Upper lobe of right lung (tissue), 1 donor: ENCODE data around the gene NT5C. TPM values are rescaled to one million over a fixed set of nuclear protein-coding genes. Genes with fewer than 3 reads are reported as not detected.

Experiments
- ATAC-seq: fragments of 200-7000 bp; cut with Tn5 transposase; one replicate; pipeline ENCODE4 v1.9.1; 2020; ENCODE audit warnings: mild to moderate bottlenecking, moderate library complexity
- DNase-seq: peaks from one replicate; pipeline ENCODE4 v3.0.0-alpha.2; 2020
- H3K27ac ChIP-seq: fragments of 200-600 bp; one replicate; pipeline ENCODE4 v1.8.0; 2022
- H3K27me3 ChIP-seq: fragments of 200-600 bp; one replicate; pipeline ENCODE4 v1.8.0; 2022; ENCODE audit warnings: mild to moderate bottlenecking
- H3K36me3 ChIP-seq: fragments of 200-600 bp; one replicate; pipeline ENCODE4 v1.8.0; 2022
- H3K4me1 ChIP-seq: fragments of 200-600 bp; one replicate; pipeline ENCODE4 v1.8.0; 2022
- H3K4me3 ChIP-seq: fragments of 200-600 bp; one replicate; pipeline ENCODE4 v1.8.0; 2022; ENCODE audit warnings: mild to moderate bottlenecking
- H3K9me3 ChIP-seq: fragments of 200-600 bp; one replicate; pipeline ENCODE4 v1.8.0; 2022
- CTCF ChIP-seq: fragments of 200-600 bp; IDR thresholded peaks from one replicate; pipeline ENCODE4 v1.8.0; 2022; ENCODE audit warnings: antibody characterized with exemption
- intact Hi-C: fragments of 100-400 bp; cut with DNase I; formaldehyde crosslinking; loops from one replicate; pipeline ENCODE4 v1.11.0; 2022
- total RNA-seq: library from RNA; stranded (reverse); fragmentation: NEBNext Ultra II Directional; extraction: Animal tissue kit (Norgen Biotek cat#: 25700); gene quantifications from one replicate; pipeline ENCODE4 v1.2.1, GENCODE V29; 2021
- donor health status: DM: no; HTN: yes; CAD: no; lungs with severe emphysema.

Gene NT5C
- total RNA-seq, 1 donor from 2014 or later, result 35.8 TPM

GRCh38 chr17:75102385-75102821 is 29.1 kb downstream of the NT5C start:
- H3K27me3 ChIP-seq, result no peaks in the 10 kb centered on the region
- ATAC-seq, result no peak
- no peak for DNase-seq
- H3K4me3 ChIP-seq, result no peak overlapping the region
- H3K4me1 ChIP-seq, result peaks cover 8% of the 10 kb centered on the region
- H3K27ac ChIP-seq, result no peak overlapping the region
- intact Hi-C loops, result no loop called here
- no peak for TF ChIP-seq CTCF
- peaks cover 25% of the 10 kb centered on the region for H3K36me3 ChIP-seq
- H3K9me3 ChIP-seq, result no peaks in the 10 kb centered on the region

GRCh38 chr17:75099881-75100595 is 31.5 kb downstream of the NT5C start:
- no peak for TF ChIP-seq CTCF

GRCh38 chr17:75098861-75099260 is 32.7 kb downstream of the NT5C start:
- Histone ChIP-seq H3K27ac (no peak overlapping the region), H3K27me3 (no peaks in the 10 kb centered on the region), H3K4me3 (no peak overlapping the region), H3K36me3 (peaks cover 19% of the 10 kb centered on the region), H3K4me1 (peaks cover 12% of the 10 kb centered on the region), H3K9me3 (no peaks in the 10 kb centered on the region)
- DNase-seq (no peak), ATAC-seq (no peak)
- TF ChIP-seq CTCF, result no peak
- intact Hi-C loops, result no loop called here

More at GRCh38 chr17:75099881-75100595, 31.5 kb downstream of the NT5C start:
- no peak for ATAC-seq
- H3K4me3 ChIP-seq, result no peak overlapping the region
- H3K27me3 ChIP-seq, result no peaks in the 10 kb centered on the region
- no peak overlapping the region for H3K27ac ChIP-seq
- intact Hi-C loops, result no loop called here
- no peaks in the 10 kb centered on the region for H3K9me3 ChIP-seq
- no peak for DNase-seq
- peaks cover 25% of the 10 kb centered on the region for H3K36me3 ChIP-seq
- H3K4me1 ChIP-seq, result peaks cover 11% of the 10 kb centered on the region

GRCh38 chr17:75097865-75098264 is 33.7 kb downstream of the NT5C start:
- no peak overlapping the region for H3K27ac ChIP-seq
- ATAC-seq, result no peak
- intact Hi-C loops, result no loop called here
- H3K36me3 ChIP-seq, result peaks cover 19% of the 10 kb centered on the region
- H3K9me3 ChIP-seq, result no peaks in the 10 kb centered on the region
- H3K4me3 ChIP-seq, result no peak overlapping the region
- peaks cover 22% of the 10 kb centered on the region for H3K4me1 ChIP-seq
- no peaks in the 10 kb centered on the region for H3K27me3 ChIP-seq
- no peak for DNase-seq
- TF ChIP-seq CTCF, result no peak

- Histone ChIP-seq H3K4me3 (no peak overlapping the region), H3K36me3 (peaks cover 19% of the 10 kb centered on the region), H3K9me3 (no peaks in the 10 kb centered on the region), H3K27me3 (no peaks in the 10 kb centered on the region), H3K4me1 (peaks cover 37% of the 10 kb centered on the region), H3K27ac (peak overlapping the region; percentile 81)
- ATAC-seq (peak; percentile 92), DNase-seq (peak; percentile 93)
- intact Hi-C loops, result no loop called here
- no peak for TF ChIP-seq CTCF
Observed at GRCh38 chr17:75096082-75096625, 35.4 kb downstream of the NT5C start.
